ENCODE measurements around the gene TNRC6C.

GRCh38 chr17:78154903-78155811, 196.7 kb downstream of the TNRC6C start:
- TF ChIP-seq CTCF (IDR thresholded peaks at IDR 0.05; ENCODE audit: insufficient read depth, low read length, poor library complexity, severe bottlenecking) (no peak), EZH2phosphoT487 (conservative IDR thresholded peaks at IDR 0.05; ENCODE audit: low read length) (no peak)

All from SU-DHL-6 (cell line).